Measurements from ENCODE around the gene LRRC32.
"Not testable (repeated sequence)": the region's sequence is repeated elsewhere in the genome, so short reads cannot be mapped to it uniquely, and the experiment has no call there.

Gene LRRC32

GRCh38 chr11:76610871-76611475, 59.6 kb downstream of the LRRC32 start:
- DNase-seq (ENCODE audit: low spot score) = no peak

GRCh38 chr11:76610371-76610770, 60.2 kb downstream of the LRRC32 start:
- DNase-seq (ENCODE audit: low spot score) = no peak

- DNase-seq (ENCODE audit: low spot score) = no peak
Measured at GRCh38 chr11:76609736-76610370, 60.7 kb downstream of the LRRC32 start.

GRCh38 chr11:76608879-76609460, 61.6 kb downstream of the LRRC32 start:
- not testable (repeated sequence) for DNase-seq (ENCODE audit: low spot score)

- DNase-seq (ENCODE audit: low spot score) = not testable (repeated sequence)
Measured at GRCh38 chr11:76608228-76608627, 62.3 kb downstream of the LRRC32 start.

Measured in CD4-positive, alpha-beta T cell treated with Interleukin-2 at 100 ng/mL for 4 hours (primary cell).